Stimulated activated CD4-positive, alpha-beta T cell treated with anti-CD3 and anti-CD28 coated beads, Interleukin-2, amount 100 ng/mL, for 48 hours (primary cell): Measurements from ENCODE around the gene CDK14.

Experiments
- DNase-seq, 2 donors: peaks; one replicate each; pipeline ENCODE4 v3.0.0-alpha.2; 2020

CDK14 gene

GRCh38 chr7:90817846-90818245, 221.7 kb downstream of the CDK14 start:
- no peak for DNase-seq

GRCh38 chr7:90818341-90818740, 222.2 kb downstream of the CDK14 start:
- no peak for DNase-seq

GRCh38 chr7:90821961-90822620, 226.0 kb downstream of the CDK14 start:
- no peak for DNase-seq

DNA sequence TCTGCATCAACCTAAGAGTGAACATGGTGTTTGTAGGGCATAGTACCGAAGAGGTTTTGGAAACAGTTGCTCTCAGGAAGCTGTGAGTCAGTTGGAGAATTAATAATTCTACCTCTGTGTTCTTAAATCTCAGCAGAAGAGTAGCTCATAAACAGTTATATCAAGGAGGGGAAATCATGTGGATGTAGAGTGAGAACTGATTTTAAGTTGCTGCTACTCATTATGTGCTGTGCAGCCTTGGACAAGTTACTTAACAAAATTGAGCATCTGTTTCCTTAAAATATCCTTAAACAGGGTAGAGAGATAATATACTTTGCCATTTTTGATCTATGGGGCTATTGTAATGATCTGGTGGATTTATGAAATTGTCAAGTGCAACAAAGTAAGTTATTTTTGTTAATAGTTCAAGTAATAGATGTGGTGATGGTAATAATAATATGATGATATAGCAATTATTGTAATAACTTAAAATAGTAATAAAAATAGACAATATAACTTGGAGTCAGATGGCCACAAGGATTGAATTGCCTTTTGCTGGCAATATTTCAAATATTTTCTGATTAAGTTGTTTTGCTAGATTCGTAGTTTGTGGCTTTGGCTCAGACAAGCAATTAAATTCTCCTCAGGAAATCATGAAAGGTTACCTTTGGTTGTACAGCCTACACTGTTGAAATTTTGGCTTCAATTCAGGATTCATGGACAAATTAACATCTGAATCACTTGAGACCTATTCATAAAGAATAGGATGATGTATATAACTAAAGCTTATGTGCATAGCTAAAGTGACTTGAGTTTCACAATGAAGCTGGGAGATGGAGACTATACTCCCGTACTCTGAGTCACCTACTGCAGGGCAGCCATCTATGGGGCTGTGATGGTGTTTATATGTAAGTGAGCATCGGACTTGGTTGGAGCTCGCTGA, 228.5 kb downstream of the CDK14 start:
- no peak for DNase-seq

DNA sequence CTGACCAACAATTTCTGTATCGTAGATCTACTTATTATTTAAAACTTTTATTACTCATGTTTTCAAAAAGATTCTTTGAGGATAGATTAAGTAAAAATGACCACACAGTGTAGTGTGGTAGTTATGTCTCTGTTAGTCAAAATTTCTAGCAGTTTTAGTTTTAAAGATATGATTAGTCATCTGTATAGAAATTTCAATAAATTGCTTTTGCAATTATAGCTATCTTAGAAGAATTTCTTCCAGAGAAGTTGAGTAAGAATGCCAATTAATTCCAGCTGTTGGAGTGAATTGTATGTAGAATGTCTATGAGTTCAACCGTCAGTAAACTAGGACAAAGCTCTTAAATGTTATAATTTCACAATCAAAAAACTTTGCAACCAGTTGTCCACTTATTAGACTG, 229.7 kb downstream of the CDK14 start:
- no peak for DNase-seq

- DNase-seq, result no peak
These were observed 232.5 kb downstream of the CDK14 start for GRCh38 chr7:90828601-90829000.

DNA sequence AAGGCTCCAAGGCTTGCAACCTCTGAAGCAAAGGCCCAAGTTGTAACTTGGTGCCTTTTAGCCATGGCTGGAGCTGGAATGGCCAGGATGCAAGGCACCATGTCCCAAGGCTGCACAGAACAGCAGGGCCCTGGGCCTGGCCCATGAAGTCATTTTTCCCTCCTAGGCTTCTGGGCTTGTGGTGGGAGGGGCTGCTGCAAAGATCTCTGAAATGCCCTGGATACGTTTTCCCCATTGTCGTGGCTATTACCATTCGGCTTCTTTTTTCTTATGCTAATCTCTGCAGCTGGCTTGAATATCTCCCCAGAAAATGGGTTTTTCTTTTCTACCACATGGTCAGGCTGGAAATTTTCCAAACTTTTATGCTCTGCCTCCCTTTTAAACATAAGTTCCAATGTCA, 234.2 kb downstream of the CDK14 start:
- DNase-seq, result no peak

GRCh38 chr7:90832726-90833125, 236.6 kb downstream of the CDK14 start:
- DNase-seq, result no peak

- no peak for DNase-seq
These were observed 237.3 kb downstream of the CDK14 start for GRCh38 chr7:90833443-90833842.

GRCh38 chr7:90834771-90835170, 238.7 kb downstream of the CDK14 start:
- DNase-seq, result no peak

DNA sequence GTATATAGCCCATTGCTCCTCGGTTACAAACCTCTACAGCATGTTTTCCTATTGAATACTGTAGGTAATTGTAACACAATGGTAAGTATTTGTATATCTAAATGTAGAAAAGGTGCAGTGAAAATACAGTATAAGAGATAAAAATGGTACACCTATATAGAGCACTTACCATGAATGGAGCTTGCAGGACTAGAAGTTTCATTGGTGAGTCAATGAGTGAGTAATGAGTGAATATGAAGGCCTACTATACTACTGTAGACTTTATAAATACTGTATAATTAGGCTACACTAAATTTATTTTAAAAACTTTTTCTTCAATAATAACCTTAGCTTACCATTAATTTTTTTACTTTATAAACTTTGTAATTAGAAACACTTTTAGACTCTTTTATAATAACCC, 239.7 kb downstream of the CDK14 start:
- no peak for DNase-seq

GRCh38 chr7:90836937-90837336, 240.8 kb downstream of the CDK14 start:
- DNase-seq, result no peak

GRCh38 chr7:90838799-90839198, 242.7 kb downstream of the CDK14 start:
- DNase-seq, result no peak

DNA sequence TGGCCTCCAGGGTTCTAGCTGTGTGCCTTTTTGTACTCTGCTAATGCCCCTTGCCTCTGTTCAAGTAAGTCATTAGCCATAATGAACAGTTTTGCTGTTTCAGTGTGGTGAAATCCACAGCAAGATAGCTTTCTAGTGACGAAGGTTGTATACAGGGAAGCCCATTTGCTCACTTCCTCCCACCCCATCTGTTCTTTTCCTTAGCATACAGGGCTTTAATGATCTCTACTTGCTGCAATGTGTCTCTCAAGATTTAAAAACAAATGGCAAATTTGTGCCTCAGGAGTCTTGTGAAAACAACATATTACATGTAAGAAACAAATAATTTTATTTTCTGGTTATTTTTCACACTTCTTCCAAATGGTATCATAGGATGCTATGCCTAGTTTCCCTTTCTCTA, 243.2 kb downstream of the CDK14 start:
- no peak for DNase-seq

DNA sequence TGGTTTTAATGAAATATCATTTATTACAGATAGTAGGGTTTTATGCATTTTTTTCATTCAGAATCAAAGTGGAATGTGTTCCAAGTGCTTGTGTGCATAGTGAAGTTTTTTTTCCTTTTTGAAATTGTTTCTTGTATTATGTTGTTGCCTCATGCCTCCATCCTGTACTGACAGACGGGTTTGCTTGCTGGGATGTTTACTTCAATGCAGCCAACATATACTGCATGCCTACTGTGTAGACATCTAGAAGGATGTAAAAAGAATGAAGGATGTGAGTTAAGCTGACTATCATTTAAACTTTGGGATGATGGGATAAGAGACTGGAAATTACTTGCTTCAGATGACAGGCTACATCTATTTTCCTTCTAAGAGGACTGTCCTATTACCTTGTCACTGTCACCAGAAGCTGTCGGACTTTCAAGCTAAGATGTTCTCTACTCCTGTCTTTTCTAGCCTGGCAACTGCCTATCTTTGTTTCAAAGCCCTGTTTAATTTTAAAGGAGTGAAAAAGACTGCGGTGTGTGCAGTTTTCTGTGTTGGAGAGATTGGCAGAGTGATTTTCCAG, 243.7 kb downstream of the CDK14 start:
- DNase-seq, result no peak

DNA sequence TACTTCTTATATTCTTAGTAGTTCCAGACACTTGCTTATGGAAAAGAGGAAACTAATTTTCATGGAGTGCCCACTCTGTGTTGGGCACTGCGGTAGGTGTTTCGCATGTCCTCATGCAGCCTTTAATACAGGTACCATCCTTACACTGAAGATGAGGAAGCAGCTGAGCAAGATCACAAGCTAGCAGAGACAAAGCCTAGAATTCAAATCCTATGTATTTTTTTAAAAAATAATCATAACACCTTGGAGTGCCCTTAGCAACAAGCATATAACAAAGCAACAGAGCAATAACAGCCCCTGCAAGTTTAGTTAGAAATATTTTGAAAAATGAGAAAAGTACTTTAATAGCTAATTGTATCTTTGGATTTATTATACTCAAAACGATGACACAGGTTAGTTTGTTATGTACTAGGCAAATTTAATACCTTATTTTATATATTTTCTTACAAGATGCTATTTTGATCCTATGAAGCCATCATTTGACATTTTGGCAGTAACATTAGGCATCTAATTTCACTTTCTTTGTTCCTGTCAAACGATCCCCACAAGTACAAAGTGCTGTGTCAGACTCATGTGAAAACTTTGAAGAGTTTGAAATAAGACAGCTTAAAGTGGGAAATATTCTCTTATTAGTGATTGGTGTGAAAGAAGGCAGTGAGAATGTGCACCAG, 245.8 kb downstream of the CDK14 start:
- DNase-seq, result no peak

DNA sequence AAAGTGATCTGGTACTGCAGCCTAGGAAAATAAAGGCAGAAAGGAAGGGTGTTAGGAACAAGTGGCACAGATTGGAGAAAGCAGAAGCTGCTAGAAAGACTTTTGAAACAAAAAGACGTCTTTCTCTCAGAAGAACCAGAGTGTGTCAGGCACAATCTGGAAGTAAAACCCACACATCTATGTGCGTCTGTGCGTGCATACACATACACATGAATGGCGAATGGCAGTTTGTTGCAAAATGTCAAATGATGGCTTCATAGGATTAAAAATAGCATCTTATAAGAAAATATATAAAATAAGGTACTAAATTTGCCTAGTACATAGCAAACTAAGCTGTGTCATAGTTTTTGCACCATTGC, 246.3 kb downstream of the CDK14 start:
- no peak for DNase-seq

GRCh38 chr7:90843472-90843871, 247.4 kb downstream of the CDK14 start:
- no peak for DNase-seq

DNA sequence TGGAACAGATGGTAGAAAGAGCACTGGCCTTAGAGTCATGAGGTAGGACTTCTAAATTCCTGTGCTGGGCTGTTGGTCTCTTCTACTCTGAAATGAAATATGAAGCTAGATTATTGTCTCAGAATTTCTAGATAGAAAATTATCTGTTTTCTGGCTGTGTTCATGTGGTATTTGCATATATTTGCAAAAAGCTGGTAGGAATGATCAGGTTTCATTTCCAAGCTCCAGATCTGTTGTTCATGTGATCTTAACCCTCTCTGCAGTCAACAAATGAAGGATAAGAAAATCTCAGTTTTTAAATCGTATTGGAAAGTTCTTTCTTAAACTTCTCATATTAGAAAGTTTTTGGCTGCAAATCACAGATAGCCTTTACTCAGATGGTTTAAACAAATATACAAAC, 248.3 kb downstream of the CDK14 start:
- DNase-seq, result no peak

DNA sequence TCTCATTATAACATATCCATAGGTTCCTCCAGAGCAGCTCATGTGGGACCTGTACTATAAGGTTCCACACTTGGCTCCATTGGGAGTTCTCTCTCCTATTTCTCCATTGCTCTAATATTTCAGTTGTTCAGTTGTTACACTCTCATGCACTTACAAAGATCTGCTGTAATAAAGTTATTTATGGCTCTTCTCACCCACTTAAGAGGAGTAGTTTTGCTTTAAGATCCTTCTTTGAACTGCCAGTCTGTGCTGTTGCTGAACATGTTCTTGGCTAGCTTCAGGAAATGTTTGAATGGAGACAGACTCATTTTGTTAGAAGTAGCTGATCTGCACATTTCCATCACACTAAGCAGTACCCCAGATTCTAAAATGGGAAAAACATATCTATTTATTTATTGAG, 250.1 kb downstream of the CDK14 start:
- DNase-seq, result no peak

DNA sequence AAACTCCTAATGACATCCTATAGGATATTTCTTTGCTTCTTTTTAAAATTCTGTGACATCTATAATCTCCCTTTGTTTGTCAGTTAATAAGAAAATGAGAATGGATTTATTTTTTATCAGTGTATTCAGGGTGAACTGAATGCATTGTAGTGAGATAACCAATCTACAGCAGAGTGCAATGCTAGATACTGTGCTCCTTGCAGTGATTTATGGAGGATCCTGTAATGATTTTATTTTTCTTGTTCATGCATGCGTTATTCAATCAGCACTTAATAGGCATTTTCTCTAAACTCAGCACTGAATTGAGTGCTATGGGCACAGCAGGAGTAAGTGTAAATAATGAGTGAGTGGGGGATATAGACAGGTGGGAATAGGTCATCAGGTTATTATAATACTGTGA, 253.9 kb downstream of the CDK14 start:
- no peak for DNase-seq

DNA sequence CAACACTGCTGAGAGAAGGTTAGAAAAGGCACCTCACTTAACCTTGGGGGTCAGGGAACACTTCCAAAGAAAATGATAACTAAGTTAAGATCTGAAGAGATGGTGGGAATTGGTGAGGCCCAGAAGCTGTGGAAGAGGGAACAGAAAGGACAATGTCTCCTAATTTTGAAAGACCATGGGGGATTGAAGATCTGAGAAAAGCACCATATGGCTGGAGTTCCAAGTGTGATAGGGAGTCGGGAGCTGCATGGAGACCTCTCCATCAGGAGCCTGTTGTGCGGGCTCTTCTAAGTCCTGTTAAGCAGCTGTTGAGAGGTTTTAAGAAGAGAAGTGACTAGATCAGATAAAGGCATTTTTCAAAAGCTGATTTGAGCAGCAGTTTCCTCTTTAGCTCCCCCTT, 254.3 kb downstream of the CDK14 start:
- DNase-seq, result no peak

- no peak for DNase-seq
These were observed 257.1 kb downstream of the CDK14 start for GRCh38 chr7:90853205-90853604.
